Measurements from ENCODE around the gene TBC1D4. TPM values are rescaled to one million over a fixed set of nuclear protein-coding genes. Genes with fewer than 3 reads are reported as not detected.

TBC1D4 gene, protein sequence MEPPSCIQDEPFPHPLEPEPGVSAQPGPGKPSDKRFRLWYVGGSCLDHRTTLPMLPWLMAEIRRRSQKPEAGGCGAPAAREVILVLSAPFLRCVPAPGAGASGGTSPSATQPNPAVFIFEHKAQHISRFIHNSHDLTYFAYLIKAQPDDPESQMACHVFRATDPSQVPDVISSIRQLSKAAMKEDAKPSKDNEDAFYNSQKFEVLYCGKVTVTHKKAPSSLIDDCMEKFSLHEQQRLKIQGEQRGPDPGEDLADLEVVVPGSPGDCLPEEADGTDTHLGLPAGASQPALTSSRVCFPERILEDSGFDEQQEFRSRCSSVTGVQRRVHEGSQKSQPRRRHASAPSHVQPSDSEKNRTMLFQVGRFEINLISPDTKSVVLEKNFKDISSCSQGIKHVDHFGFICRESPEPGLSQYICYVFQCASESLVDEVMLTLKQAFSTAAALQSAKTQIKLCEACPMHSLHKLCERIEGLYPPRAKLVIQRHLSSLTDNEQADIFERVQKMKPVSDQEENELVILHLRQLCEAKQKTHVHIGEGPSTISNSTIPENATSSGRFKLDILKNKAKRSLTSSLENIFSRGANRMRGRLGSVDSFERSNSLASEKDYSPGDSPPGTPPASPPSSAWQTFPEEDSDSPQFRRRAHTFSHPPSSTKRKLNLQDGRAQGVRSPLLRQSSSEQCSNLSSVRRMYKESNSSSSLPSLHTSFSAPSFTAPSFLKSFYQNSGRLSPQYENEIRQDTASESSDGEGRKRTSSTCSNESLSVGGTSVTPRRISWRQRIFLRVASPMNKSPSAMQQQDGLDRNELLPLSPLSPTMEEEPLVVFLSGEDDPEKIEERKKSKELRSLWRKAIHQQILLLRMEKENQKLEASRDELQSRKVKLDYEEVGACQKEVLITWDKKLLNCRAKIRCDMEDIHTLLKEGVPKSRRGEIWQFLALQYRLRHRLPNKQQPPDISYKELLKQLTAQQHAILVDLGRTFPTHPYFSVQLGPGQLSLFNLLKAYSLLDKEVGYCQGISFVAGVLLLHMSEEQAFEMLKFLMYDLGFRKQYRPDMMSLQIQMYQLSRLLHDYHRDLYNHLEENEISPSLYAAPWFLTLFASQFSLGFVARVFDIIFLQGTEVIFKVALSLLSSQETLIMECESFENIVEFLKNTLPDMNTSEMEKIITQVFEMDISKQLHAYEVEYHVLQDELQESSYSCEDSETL (N-terminal part only)
- total RNA-seq (2014; rRNA removed; shearing (Covaris generic)) = 13.5 and 19.3 TPM in 2 replicates
- 5.5 and 6.7 TPM in 2 replicates for polyA plus RNA-seq (2016; fragmentation: Nextera tagmentation; extraction: Ambion mirVana)

- Histone ChIP-seq H3K4me3 (peak within 1 kb of the TSS; percentile 84), H3K27me3 (replicated peaks; ENCODE audit: insufficient read depth) (no peaks in the 10 kb centered on the region), H3K27ac (peak within 1 kb of the TSS; percentile 47), H4K20me1 (ENCODE audit: insufficient read depth) (no peaks in the 10 kb centered on the region), H3K9ac (peak within 1 kb of the TSS; percentile 76), H3K4me1 (ENCODE audit: insufficient read depth) (peaks cover 18% of the 10 kb centered on the region), H3F3A (ENCODE audit: insufficient read depth) (peaks cover 24% of the 10 kb centered on the region; the same call in 1 of the 2 replicates), H3K9me3 (ENCODE audit: low read depth) (no peaks in the 10 kb centered on the region), H3K79me2 (ENCODE audit: insufficient read depth) (peaks cover 30% of the 10 kb centered on the region), H3K4me2 (ENCODE audit: unreplicated experiment) (peak within 1 kb of the TSS; percentile 85), H3K36me3 (ENCODE audit: low read depth) (no peaks in the 10 kb centered on the region), H2AFZ (peak within 1 kb of the TSS; percentile 89), H3K9me2 (ENCODE audit: insufficient read depth) (no peaks in the 10 kb centered on the region)
- in situ Hi-C loops (cut with MboI) = no loop called here
- 1% methylated on average over 26 to 45 of the region's 58 CpGs for WGBS, 2 experiments (ENCODE audit: low coverage in 1 of 2, low lambda C conversion rate in 2 of 2, missing lambda C conversion rate in 2 of 2)
- peak; percentile 94 for DNase-seq
- TF ChIP-seq EZH2phosphoT487 (IDR thresholded peaks at IDR 0.05; ENCODE audit: insufficient read depth, low read depth) (no peak), EZH2 (IDR thresholded peaks at IDR 0.05; ENCODE audit: insufficient read depth, poor library complexity, severe bottlenecking) (no peak)
Observed at GRCh38 chr13:75482070-75482819, at the start of gene TBC1D4. TSS of gene TBC1D4 (minus strand) at chr13:75482169. CDS start at chr13:75481767, 402 bp downstream.

DNA sequence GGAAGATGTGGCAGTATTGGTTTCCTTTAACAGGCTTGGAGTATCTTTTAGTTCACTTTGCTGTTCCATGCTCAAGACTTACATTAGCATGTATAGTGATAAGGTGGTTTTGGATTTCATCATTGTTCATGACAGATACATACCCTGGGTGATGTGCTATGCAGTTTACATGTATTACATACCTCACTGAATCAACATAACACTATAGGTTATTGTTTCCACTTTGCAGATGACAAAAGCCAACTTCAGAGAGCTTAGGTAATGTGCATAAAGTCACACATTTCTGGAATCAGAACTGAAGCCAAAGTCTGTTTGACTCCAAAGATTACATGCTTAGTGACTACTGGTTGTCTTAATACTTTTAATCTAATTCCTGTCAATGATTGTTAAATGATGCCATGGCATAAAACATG is 48.6 kb upstream of the TBC1D4 start:
- Histone ChIP-seq H3K4me3 (no peak overlapping the region), H4K20me1 (ENCODE audit: insufficient read depth) (no peaks in the 10 kb centered on the region), H3K9me2 (ENCODE audit: insufficient read depth) (no peaks in the 10 kb centered on the region), H2AFZ (no peak overlapping the region), H3K4me1 (ENCODE audit: insufficient read depth) (peaks cover 12% of the 10 kb centered on the region), H3K27ac (no peak overlapping the region), H3K9me3 (ENCODE audit: low read depth) (no peaks in the 10 kb centered on the region), H3K36me3 (ENCODE audit: low read depth) (peaks cover 14% of the 10 kb centered on the region), H3K27me3 (replicated peaks; ENCODE audit: insufficient read depth) (no peaks in the 10 kb centered on the region), H3K4me2 (ENCODE audit: unreplicated experiment) (no peak overlapping the region), H3F3A (ENCODE audit: insufficient read depth) (no peaks in the 10 kb centered on the region), H3K79me2 (ENCODE audit: insufficient read depth) (peaks cover 27% of the 10 kb centered on the region), H3K9ac (no peak overlapping the region)
- TF ChIP-seq EZH2phosphoT487 (IDR thresholded peaks at IDR 0.05; ENCODE audit: insufficient read depth, low read depth) = no peak
- no peak for TF ChIP-seq EZH2 (IDR thresholded peaks at IDR 0.05; ENCODE audit: insufficient read depth, poor library complexity, severe bottlenecking)
- in situ Hi-C loops (cut with MboI) = no loop called here
- no peak for DNase-seq

DNA sequence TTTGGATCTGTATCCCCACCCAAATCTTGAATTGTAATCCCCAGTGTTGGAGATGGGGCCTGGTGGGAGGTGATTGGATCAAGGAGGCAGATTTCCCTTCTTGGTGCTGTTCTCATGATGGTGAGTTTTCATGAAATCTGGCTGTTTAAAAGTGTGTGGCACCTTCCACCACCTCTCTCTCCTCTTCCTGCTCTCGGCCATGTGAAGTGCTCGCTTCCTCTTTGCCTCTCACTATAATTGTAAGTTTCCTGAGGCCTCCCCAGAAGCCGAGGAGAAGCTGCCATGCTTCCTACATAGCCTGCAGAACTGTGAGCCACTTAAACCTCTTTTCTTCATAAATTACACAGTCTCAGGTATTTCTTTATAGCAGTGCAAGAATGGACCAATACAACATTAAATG is 40.0 kb upstream of the TBC1D4 start:
- no peaks in the 10 kb centered on the region for H3K27me3 ChIP-seq (replicated peaks; ENCODE audit: insufficient read depth)
- TF ChIP-seq EZH2phosphoT487 (IDR thresholded peaks at IDR 0.05; ENCODE audit: insufficient read depth, low read depth) (no peak), EZH2 (IDR thresholded peaks at IDR 0.05; ENCODE audit: insufficient read depth, poor library complexity, severe bottlenecking) (no peak)
- no peak overlapping the region for H3K4me3 ChIP-seq
- H3K27ac ChIP-seq = no peak overlapping the region
- H3K9me3 ChIP-seq (ENCODE audit: low read depth) = no peaks in the 10 kb centered on the region
- no peak overlapping the region for H2AFZ ChIP-seq
- no peak overlapping the region for H3K4me2 ChIP-seq (ENCODE audit: unreplicated experiment)
- in situ Hi-C loops (cut with MboI) = no loop called here
- peaks cover 8% of the 10 kb centered on the region for H3K36me3 ChIP-seq (ENCODE audit: low read depth)
- no peaks in the 10 kb centered on the region for H3K79me2 ChIP-seq (ENCODE audit: insufficient read depth)
- no peaks in the 10 kb centered on the region for H4K20me1 ChIP-seq (ENCODE audit: insufficient read depth)
- 71 to 76% methylated on average over 3 of the region's 3 CpGs for WGBS, 2 experiments (ENCODE audit: low coverage in 1 of 2, low lambda C conversion rate in 2 of 2, missing lambda C conversion rate in 2 of 2)
- H3K9ac ChIP-seq = no peak overlapping the region
- H3F3A ChIP-seq (ENCODE audit: insufficient read depth) = no peaks in the 10 kb centered on the region
- no peak for DNase-seq
- H3K4me1 ChIP-seq (ENCODE audit: insufficient read depth) = peaks cover 11% of the 10 kb centered on the region
- H3K9me2 ChIP-seq (ENCODE audit: insufficient read depth) = no peaks in the 10 kb centered on the region

Measured in GM23248 (cell line).